KMS-11 (cell line): ENCODE results near the gene SPRY1.

Source experiments
- H2AFZ ChIP-seq: fragments of 200-600 bp; sonication (generic); 2 replicates; pipeline ENCODE4 v1.6.1; 2016; ENCODE audit warnings: antibody characterized with exemption, mixed run types, low read depth
- H3K27ac ChIP-seq: fragments of 200-600 bp; sonication (generic); 2 replicates; pipeline ENCODE4 v1.6.1; 2016; ENCODE audit warnings: mild to moderate bottlenecking, mixed run types
- H3K27me3 ChIP-seq: fragments of 200-600 bp; sonication (generic); 2 replicates; pipeline ENCODE4 v1.6.1; 2017; ENCODE audit warnings: mild to moderate bottlenecking, low read depth, mixed run types, moderate library complexity; ENCODE audit not compliant: insufficient read depth
- H3K36me3 ChIP-seq: fragments of 200-600 bp; sonication (generic); 2 replicates; pipeline ENCODE4 v1.6.1; 2017; ENCODE audit warnings: mild to moderate bottlenecking, mixed run types; ENCODE audit not compliant: insufficient read depth
- H3K4me1 ChIP-seq: fragments of 200-600 bp; sonication (generic); 2 replicates; pipeline ENCODE4 v1.6.1; 2016; ENCODE audit warnings: mild to moderate bottlenecking, low read depth, mixed run types; ENCODE audit not compliant: poor library complexity, severe bottlenecking
- H3K4me2 ChIP-seq: fragments of 200-600 bp; sonication (generic); 2 replicates; pipeline ENCODE4 v1.7.0; 2016; ENCODE audit warnings: mild to moderate bottlenecking, mixed run types
- H3K4me3 ChIP-seq: fragments of 200-600 bp; sonication (generic); IDR thresholded peaks from 2 replicates; pipeline ENCODE4 v1.6.1; 2017; ENCODE audit warnings: low read depth, low read length, mixed read lengths; ENCODE audit not compliant: insufficient read depth
- H3K79me2 ChIP-seq: fragments of 200-600 bp; sonication (generic); 2 replicates; pipeline ENCODE4 v1.6.1; 2016; ENCODE audit warnings: low read depth, mixed run types; ENCODE audit not compliant: insufficient read depth
- H3K9ac ChIP-seq: fragments of 200-600 bp; sonication (generic); 2 replicates; pipeline ENCODE4 v1.6.1; 2016; ENCODE audit warnings: mild to moderate bottlenecking, mixed run types
- H4K20me1 ChIP-seq: fragments of 200-600 bp; sonication (generic); 2 replicates; pipeline ENCODE4 v1.6.1; 2016; ENCODE audit warnings: mild to moderate bottlenecking, mixed run types; ENCODE audit not compliant: insufficient read depth
- TF ChIP-seq, protein P1 (sequence below): fragments of 200-600 bp; sonication (generic); conservative IDR thresholded peaks from 2 replicates; pipeline ENCODE4 v1.6.1; 2017; ENCODE audit warnings: low read depth, mild to moderate bottlenecking, antibody characterized with exemption, low read length, moderate library complexity, mixed read lengths

Gene SPRY1

GRCh38 chr4:123396307-123397143 lies at the start of gene SPRY1:
Gene SPRY1, plus strand, starts transcription at chr4:123396795. Its CDS starts 4,797 bp downstream, at chr4:123401592.
- Histone ChIP-seq H2AFZ (peak within 1 kb of the TSS; percentile 63), H3K9ac (peak within 1 kb of the TSS; percentile 90), H4K20me1 (no peaks in the 10 kb centered on the region), H3K27ac (peak within 1 kb of the TSS; percentile 75), H3K79me2 (peaks cover 25% of the 10 kb centered on the region), H3K4me1 (peaks cover 20% of the 10 kb centered on the region), H3K36me3 (0 out of 2 replicates have a peak, but pooled peaks cover 1% of the 10 kb centered on the region), H3K4me2 (peak within 1 kb of the TSS; percentile 41), H3K4me3 (no peak within 1 kb of the TSS), H3K27me3 (no peaks in the 10 kb centered on the region)
- TF ChIP-seq, protein P1, sequence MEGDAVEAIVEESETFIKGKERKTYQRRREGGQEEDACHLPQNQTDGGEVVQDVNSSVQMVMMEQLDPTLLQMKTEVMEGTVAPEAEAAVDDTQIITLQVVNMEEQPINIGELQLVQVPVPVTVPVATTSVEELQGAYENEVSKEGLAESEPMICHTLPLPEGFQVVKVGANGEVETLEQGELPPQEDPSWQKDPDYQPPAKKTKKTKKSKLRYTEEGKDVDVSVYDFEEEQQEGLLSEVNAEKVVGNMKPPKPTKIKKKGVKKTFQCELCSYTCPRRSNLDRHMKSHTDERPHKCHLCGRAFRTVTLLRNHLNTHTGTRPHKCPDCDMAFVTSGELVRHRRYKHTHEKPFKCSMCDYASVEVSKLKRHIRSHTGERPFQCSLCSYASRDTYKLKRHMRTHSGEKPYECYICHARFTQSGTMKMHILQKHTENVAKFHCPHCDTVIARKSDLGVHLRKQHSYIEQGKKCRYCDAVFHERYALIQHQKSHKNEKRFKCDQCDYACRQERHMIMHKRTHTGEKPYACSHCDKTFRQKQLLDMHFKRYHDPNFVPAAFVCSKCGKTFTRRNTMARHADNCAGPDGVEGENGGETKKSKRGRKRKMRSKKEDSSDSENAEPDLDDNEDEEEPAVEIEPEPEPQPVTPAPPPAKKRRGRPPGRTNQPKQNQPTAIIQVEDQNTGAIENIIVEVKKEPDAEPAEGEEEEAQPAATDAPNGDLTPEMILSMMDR = no peak

DNA sequence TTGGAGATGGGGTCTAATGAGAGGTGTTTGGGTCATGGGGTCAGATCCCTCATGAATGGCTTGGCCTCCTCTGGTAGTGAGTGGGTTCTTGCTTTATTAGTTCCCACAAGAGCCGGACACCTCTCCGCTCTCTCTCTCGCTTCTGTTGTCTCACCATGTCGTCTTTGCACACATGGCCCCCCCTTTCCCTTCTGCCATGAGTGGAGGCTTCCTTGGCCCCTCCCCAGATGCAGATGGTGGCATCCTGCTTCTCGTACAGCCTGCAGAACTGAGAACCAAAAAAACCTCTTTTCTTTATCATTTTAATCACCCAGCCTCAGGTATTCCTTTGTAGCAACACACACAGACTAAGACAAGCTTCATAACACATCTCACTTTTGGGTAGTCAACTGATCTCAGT lies 49.6 kb upstream of the SPRY1 start:
- TF ChIP-seq, protein P1 = no peak
- Histone ChIP-seq H2AFZ (no peak overlapping the region), H4K20me1 (no peaks in the 10 kb centered on the region), H3K27ac (no peak overlapping the region), H3K36me3 (no peaks in the 10 kb centered on the region), H3K4me1 (peaks cover 20% of the 10 kb centered on the region), H3K27me3 (no peaks in the 10 kb centered on the region), H3K4me3 (no peak overlapping the region), H3K4me2 (peak overlapping the region; percentile 95; the same call in 1 of the 2 replicates), H3K79me2 (no peaks in the 10 kb centered on the region), H3K9ac (no peak overlapping the region)

DNA sequence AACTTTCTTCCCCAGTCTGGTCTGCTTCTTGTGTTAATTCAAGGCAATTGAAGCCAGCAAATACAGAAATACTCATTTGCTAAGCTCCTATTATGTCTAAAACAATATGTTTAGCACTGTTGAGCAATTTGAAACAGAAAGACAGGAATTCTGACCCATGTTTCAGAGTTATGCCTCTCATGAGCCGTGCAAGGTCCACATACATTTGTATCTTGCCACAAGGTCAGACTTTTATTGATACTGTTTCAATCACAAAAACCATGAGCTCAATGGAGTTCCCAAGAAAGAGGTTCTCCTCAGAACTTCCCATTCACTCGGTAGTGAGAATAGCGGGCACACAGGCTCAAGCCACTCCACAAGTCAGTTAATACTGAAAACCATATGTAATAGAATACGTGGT lies 47.6 kb upstream of the SPRY1 start:
- Histone ChIP-seq H3K79me2 (no peaks in the 10 kb centered on the region), H2AFZ (no peak overlapping the region), H3K27me3 (no peaks in the 10 kb centered on the region), H3K4me1 (peaks cover 20% of the 10 kb centered on the region), H3K4me2 (no peak overlapping the region), H3K4me3 (no peak overlapping the region), H4K20me1 (no peaks in the 10 kb centered on the region), H3K9ac (no peak overlapping the region), H3K36me3 (no peaks in the 10 kb centered on the region), H3K27ac (no peak overlapping the region)
- TF ChIP-seq, protein P1 = no peak

- no peak overlapping the region for H3K4me2 ChIP-seq
These were observed 47.0 kb upstream of the SPRY1 start for GRCh38 chr4:123349421-123350190.

More at GRCh38 chr4:123349421-123350190, 47.0 kb upstream of the SPRY1 start:
- no peak overlapping the region for H2AFZ ChIP-seq
- H3K36me3 ChIP-seq = no peaks in the 10 kb centered on the region
- H3K4me1 ChIP-seq = peaks cover 20% of the 10 kb centered on the region
- H3K4me3 ChIP-seq = no peak overlapping the region
- H3K27me3 ChIP-seq = no peaks in the 10 kb centered on the region
- H3K27ac ChIP-seq = no peak overlapping the region
- TF ChIP-seq, protein P1 = no peak
- no peak overlapping the region for H3K9ac ChIP-seq
- no peaks in the 10 kb centered on the region for H3K79me2 ChIP-seq
- H4K20me1 ChIP-seq = no peaks in the 10 kb centered on the region
